Cortex of kidney (tissue), 1 donor: Measurements from ENCODE around the gene PSMB9.

ENCODE experiments used
- DNase-seq: peaks from one replicate; lab custom pipeline; 2025; lab: John Stamatoyannopoulos, UW

PSMB9 gene

GRCh38 chr6:32840604-32841246 is 13.3 kb upstream of the PSMB9 start:
- DNase-seq: no peak

- DNase-seq: no peak
Observed at GRCh38 chr6:32842021-32842650, 11.9 kb upstream of the PSMB9 start.

- DNase-seq: no peak
Observed at GRCh38 chr6:32842690-32843089, 11.3 kb upstream of the PSMB9 start.

- no peak for DNase-seq
Observed at GRCh38 chr6:32843331-32843978, 10.5 kb upstream of the PSMB9 start.

DNA sequence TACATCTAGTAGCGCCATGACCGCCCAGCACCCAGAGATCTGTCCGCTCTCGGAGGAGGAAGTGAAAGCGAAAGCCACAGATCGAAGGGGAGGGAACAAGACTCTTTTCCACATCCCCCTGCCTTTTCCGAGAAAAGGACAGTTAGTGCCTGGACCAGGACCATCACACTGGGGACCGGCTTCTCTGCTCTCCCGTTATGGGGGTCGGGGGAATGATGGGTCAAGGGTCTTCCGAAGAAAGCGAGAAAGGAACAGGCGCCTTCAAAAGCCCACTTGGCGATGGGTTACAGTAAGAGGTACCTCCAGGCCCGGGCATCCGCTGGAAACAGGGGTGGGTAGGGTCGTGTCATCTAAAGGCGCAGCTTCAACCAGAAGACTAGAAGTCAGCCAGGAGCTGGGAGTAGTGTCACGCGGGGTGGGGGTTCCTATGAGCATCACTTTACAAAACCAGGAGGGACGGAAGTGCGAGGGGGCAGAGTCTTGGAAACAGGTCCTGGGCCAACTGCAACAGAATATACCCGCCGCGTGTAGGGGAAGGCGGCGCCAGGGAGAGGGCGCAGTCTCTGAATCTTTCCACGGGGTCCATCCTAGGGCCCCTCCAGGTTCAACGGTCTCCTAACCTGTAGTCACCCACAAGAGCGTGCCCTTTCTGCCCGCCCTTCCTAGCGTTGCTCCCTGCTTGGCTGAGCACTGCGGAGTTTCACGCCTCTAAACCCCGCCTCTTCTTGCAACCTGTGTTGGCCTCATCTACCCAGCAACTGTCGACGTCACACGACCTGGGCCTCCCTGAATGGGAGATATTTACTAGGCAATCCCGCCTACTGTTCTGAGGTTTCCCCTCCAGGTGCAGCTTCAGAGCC is 9.8 kb upstream of the PSMB9 start, which contains the start of gene PSMB8:
TSS of gene PSMB8 (minus strand) at position 69 of the 860 bp plus-strand sequence. CDS start at position 18, 51 bp downstream.
- DNase-seq: no peak

DNA sequence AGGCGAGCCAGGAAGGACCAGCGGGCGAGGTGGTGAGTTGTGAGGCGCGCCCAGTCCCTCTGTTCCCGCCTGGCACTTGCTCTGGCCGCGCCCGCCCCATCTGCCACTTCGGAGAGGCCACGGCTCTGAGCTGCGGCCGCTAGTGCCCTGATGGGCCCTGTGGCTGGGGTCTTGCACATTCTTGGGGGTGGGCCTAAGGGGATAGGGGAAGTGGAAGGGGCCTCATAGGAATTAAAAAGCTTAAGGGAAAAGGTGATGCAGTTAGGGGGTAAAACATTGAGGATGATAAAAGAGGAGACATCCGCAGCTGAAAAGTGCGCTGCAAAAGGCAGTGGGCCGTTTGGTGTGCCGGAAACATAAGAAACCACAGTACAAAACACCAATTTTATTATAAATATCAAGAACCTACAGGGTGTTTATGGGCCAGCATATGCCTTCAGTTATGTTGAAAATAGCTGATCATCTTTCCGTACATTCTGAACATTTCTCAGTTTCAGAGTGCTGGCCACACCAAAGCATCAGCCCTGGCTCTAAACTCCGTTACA is 9.1 kb upstream of the PSMB9 start:
- no peak for DNase-seq

DNA sequence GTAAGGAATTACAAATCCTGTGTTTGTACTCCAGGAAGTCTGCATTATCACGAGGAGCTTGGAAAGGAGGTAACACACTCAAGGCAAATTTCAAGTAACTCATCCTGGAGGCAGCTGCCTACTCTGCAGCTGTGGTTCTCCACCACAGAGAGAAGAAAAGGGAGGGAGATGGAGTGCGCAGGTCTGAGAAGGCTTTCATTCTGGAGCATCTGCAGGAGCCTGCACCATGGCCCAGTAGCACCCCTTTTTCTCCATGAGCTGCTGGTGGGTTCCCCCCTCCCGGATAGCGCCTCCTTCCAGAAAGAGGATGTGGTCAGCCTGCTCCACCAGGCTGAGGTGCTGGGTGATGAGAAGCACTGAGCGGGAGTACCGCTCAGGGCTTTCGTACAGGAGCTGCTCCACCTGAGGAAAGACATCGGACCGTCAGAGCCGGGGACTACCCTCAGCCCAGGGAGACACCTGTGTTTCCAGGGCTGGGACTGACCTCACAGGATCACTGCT is 8.6 kb upstream of the PSMB9 start:
- no peak for DNase-seq

DNA sequence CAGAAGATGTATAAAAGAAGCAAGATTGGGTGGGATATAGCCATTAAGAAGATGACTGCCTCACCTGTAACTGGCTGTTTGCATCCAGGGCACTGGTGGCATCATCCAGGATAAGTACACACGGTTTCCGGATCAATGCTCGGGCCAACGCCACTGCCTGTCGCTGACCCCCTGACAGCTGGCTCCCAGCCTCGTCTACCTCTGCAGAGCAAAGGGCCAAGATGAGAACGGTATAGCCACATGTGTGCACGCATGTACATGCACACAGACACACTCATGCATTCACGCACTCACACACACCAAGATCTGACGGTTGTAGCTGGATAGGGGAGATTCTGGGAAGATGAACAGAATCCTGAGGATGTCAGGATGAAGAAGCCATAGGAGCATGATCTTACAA is 7.0 kb upstream of the PSMB9 start:
- no peak for DNase-seq

GRCh38 chr6:32847795-32848194 is 6.2 kb upstream of the PSMB9 start:
- no peak for DNase-seq

GRCh38 chr6:32849126-32849525 is 4.9 kb upstream of the PSMB9 start:
- DNase-seq: no peak

DNA sequence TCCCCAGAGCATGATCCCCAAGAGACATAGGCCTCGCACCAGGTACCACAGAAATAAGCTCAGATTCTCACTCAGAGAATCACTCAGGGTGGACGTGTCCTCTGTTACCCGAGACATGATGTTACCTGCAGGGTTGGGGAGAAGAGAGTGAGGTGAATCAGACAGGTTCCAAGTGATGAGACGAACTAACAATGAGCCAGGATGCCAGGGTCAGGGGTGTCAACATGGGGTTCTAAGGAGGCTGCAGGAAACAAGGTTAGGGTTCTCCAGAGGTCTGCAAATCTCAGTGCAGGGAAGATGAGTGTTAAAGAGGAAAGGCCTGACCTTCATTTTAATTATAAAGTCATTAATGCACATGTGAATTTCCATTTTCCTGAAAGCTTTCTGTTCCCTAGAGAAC is 3.0 kb upstream of the PSMB9 start:
- no peak for DNase-seq

DNA sequence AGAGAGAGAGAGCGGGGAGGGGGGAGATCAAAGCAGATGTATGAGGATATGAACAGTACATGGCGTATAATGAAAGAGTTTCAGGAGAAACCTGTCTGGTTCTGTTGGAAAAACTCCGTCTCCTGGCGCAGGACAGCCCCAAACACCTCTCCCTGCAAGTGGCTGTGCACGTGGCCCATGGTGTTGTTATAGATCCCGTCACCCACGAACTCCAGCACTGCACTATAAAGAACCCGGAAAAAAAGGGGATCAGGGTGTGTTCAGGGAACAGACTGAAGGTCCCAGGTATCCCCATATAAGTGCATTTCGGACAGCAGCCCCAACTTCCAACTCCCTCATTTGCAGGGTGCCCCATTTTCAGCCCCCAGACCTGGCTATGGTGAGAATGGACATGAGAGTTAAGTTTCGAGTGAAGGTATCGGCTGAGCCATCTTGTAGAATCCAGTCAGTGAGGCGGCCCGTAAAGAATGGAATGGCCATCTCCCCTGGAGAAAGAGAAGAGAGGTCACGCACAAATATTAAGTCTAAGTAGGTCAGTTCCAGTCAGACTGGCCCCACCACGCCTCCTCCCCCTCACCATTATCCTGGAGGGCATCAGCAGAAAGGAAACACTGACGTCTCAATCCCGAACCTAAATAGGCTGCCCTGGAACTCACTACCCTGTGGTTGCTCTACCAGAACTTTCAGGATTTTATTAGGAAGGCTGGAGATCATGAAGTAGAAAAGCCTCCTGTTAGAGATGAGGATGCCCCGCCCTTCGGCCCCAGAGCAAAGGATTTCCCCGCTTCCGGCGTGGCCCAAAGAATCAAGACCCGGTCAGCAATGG is 1.8 kb upstream of the PSMB9 start:
- DNase-seq: no peak

- no peak for DNase-seq
Observed at GRCh38 chr6:32852844-32853540, 1.0 kb upstream of the PSMB9 start.

DNA sequence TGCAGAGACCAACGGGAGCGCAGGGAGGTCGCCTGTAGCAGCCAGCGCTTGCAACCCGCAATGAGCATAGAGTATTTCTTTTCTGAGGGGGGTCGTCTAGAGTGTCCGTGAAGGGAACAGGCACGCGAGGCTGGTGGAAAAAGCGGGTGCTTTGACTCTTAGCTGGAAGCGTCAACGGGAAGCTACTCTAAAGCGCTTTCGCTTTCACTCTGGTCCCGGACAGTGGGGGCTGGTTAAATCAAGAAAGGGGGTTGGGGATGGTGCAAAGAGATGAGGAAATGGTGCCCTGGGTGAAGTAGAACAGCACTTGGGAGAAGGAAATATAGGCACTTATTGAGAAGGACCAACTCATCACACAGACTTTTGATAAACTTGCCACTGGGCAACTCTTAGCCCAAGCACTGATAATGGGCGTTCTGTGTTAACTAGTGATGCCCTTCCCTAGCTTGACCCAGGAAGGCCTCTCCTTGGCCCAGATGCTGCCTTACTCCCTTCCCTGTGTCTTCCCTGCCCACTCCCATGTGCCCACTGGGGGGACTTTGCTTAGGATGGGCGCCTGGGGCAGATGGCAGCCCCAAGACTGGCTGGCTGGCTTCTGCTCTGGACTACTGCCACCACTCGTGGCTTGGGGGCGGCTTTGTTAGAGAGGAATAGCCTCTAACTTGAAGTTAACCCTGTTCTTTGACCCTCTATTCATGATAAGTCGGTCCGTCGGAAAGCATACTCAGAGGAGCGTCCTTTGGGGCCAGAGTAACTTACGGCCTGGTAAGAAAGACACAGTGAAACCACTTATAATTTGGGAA is 585 bp downstream of the PSMB9 start:
- DNase-seq: no peak

DNA sequence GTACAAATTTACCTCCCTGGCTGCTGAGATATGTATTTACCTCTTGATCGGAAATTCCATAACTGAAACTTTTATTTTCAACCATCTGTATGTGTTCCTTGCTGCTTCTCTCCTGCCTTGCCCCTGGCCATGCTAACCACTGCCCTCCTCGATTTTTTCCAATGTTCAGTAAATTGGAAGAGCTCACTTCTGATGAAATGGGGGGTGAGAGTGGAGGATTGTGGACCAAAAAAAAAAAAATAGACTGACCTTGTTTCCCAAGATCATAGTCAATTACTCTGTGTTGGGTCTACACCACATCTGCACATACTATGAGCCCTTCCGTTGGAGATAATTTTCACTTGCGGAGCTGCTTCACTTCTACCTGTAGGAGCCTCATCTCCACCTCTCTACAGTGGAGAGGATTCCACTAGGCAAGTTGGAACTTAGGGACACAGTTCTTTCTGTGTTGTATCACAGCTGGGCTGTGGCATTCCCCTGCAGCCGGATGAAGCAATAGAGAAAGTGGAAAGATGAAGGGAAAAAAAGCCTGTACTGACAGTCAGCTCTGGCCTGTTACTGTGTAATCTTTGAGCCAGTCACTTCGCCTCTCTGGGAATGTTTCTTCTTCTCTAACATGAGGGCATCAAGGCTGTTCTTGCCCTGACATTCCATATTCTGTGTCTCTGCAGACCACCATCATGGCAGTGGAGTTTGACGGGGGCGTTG is 1.6 kb downstream of the PSMB9 start:
- DNase-seq: no peak

DNA sequence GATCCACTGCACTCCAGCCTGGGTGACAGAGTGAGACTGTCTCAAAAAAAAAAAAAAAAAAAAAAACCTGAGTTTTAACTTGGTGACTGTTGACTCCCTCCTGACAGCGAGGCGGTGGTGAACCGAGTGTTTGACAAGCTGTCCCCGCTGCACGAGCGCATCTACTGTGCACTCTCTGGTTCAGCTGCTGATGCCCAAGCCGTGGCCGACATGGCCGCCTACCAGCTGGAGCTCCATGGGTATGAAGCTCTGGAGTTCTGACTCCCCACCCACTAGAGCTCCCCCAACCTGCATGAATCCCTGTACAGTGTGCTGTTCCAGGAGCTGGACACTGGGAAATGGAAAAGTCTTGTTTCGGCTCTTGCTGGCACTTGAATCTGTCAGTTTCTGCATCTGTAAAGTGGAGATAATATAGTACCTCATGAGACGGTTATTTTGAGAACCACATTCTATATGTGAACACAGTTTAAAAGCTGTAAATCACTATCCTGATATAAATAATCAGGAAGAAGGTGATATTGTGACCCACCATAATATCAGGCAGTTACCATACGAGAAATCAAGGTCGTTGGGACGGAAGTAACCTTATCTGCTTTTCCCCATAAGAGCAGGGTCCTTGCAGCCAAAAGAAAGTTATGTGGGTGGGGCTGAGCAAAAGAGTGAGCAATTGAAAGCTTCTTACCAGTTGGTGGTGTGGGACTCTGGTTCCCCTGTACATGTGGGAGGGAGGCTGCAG is 3.3 kb downstream of the PSMB9 start:
- DNase-seq: no peak

GRCh38 chr6:32858194-32858593 is 4.2 kb downstream of the PSMB9 start:
- DNase-seq: no peak

- no peak for DNase-seq
Observed at GRCh38 chr6:32860674-32861073, 6.7 kb downstream of the PSMB9 start.
